HepG2 (cell line): ENCODE measurements around the gene LRBA. TPM values are rescaled to one million over a fixed set of nuclear protein-coding genes. Genes with fewer than 3 reads are reported as not detected.

Experiments used
- ATAC-seq: fragments of 200-7000 bp; cut with Tn5 transposase; 3 replicates; pipeline ENCODE4 v1.9.1; 2020; ENCODE audit warnings: mild to moderate bottlenecking, moderate library complexity
- BruUV-seq: library from RNA; stranded (reverse); fragments of 400-500 nt; replicated peaks from 2 replicates; lab custom pipeline; 2021; lab: Mats Ljungman, UMichigan
- CTCF ChIA-PET: fragments of 300-600 bp; formaldehyde crosslinking; extraction: SDS; loops from one replicate; lab custom pipeline; 2021; ENCODE audit warnings: low total read pairs, inconsistent platforms, low intra/inter-chr PET ratio; lab: Yijun Ruan, JAX
- POLR2A ChIA-PET: fragments of 350-600 bp; sonication (Branson Sonifier 250); formaldehyde crosslinking; loops from one replicate; lab custom pipeline; 2020; ENCODE audit warnings: antibody characterized with exemption, inconsistent platforms; lab: Yijun Ruan, JAX
- DNase-seq: peaks from one replicate; pipeline ENCODE4 v3.0.0-alpha.2; 2015; ENCODE audit warnings: low spot score
- FAIRE-seq: peaks from 3 replicates; lab custom pipeline; 2011; peaks lifted over from hg19 to GRCh38; lab: Jason Lieb, UNC
- H2AFZ ChIP-seq: one replicate; pipeline ENCODE4 v1.6.1; 2011; ENCODE audit warnings: low read length, inconsistent platforms
- H3K27ac ChIP-seq: fragments of 300-600 bp; 3 replicates; pipeline ENCODE4 v1.8.0; 2011; ENCODE audit warnings: mixed run types, mild to moderate bottlenecking, mixed read lengths, low read length, inconsistent platforms; ENCODE audit not compliant: insufficient read depth; ENCODE audit errors: extremely low read length
- H3K27me3 ChIP-seq, 2 experiments: fragments of 200-600 bp in 1 of 2; 2 replicates in 1 of 2; 3 replicates in 1 of 2; pipeline versions ENCODE4 v1.6.0 to v1.8.0; 2011; ENCODE audit warnings: low read length in 2 of 2, mild to moderate bottlenecking in 2 of 2, moderate library complexity in 2 of 2, inconsistent platforms in 1 of 2; ENCODE audit not compliant: insufficient read depth in 2 of 2, control insufficient read depth in 1 of 2
- H3K36me3 ChIP-seq, 2 experiments: fragments of 200-600 bp in 1 of 2; replicated peaks in 1 of 2; 2 replicates in 1 of 2; 3 replicates in 1 of 2; pipeline versions ENCODE4 v1.5.1 to v1.8.0; 2011; ENCODE audit warnings: low read length in 2 of 2, inconsistent platforms in 1 of 2; ENCODE audit not compliant: insufficient read depth in 2 of 2, control insufficient read depth in 1 of 2
- H3K4me1 ChIP-seq: 2 replicates; pipeline ENCODE4 v1.5.1; 2012; ENCODE audit warnings: low read length, inconsistent platforms; ENCODE audit not compliant: insufficient read depth
- H3K4me2 ChIP-seq: 2 replicates; pipeline ENCODE4 v1.6.0; 2011; ENCODE audit warnings: low read depth, low read length, inconsistent platforms
- H3K4me3 ChIP-seq, 3 experiments: fragments of 200-600 bp in 1 of 3; sonication (generic), shearing (Covaris generic) in 1 of 3; replicated peaks in 1 of 3; 2 replicates each; pipeline ENCODE4 v1.5.1; 2011 to 2016; ENCODE audit warnings: low read length in 3 of 3, inconsistent platforms in 2 of 3, low read depth in 2 of 3, mild to moderate bottlenecking in 2 of 3, control low read depth in 1 of 3, mixed read lengths in 1 of 3; ENCODE audit not compliant: insufficient read depth in 1 of 3
- H3K79me2 ChIP-seq: one replicate; pipeline ENCODE4 v1.6.1; 2011; ENCODE audit warnings: low read length, inconsistent platforms; ENCODE audit not compliant: insufficient read depth
- H3K9ac ChIP-seq: 2 replicates; pipeline ENCODE4 v1.6.0; 2011; ENCODE audit warnings: mild to moderate bottlenecking, low read depth, low read length, inconsistent platforms; ENCODE audit not compliant: insufficient read depth
- H3K9me3 ChIP-seq: 2 replicates; pipeline ENCODE4 v1.5.1; 2012; ENCODE audit warnings: mild to moderate bottlenecking, low read length
- H4K20me1 ChIP-seq: 2 replicates; pipeline ENCODE4 v1.6.0; 2011; ENCODE audit warnings: inconsistent platforms, mild to moderate bottlenecking, low read length, moderate library complexity; ENCODE audit not compliant: insufficient read depth
- GTF3A ChIP-seq: sonication (generic); formaldehyde crosslinking; conservative IDR thresholded peaks from 2 replicates; pipeline ENCODE4 v1.4.0; 2020; ENCODE audit warnings: mild to moderate bottlenecking, missing genetic modification reagents
- MEIS2 ChIP-seq: sonication (generic); formaldehyde crosslinking; IDR thresholded peaks from 2 replicates; pipeline ENCODE4 v1.9.0; 2021; ENCODE audit warnings: mild to moderate bottlenecking, missing genetic modification reagents
- ZBTB3 ChIP-seq: sonication (generic); formaldehyde crosslinking; IDR thresholded peaks from 2 replicates; pipeline ENCODE4 v1.4.0; 2020; ENCODE audit warnings: low read depth, mild to moderate bottlenecking, moderate library complexity, missing genetic modification reagents, borderline replicate concordance
- ZNF672 ChIP-seq: sonication (generic); formaldehyde crosslinking; IDR thresholded peaks from 2 replicates; pipeline ENCODE4 v1.8.1; 2022; ENCODE audit warnings: missing genetic modification reagents
- ZNF713 ChIP-seq: sonication (generic); formaldehyde crosslinking; IDR thresholded peaks from 2 replicates; pipeline ENCODE4 v1.4.0; 2020; ENCODE audit warnings: mild to moderate bottlenecking, missing genetic modification reagents
- in situ Hi-C: cut with HindIII; loops from 2 replicates; pipeline ENCODE4 v1.10.0; 2017; ENCODE audit warnings: low pct_unique_long_range_greater_than_20kb; ENCODE audit not compliant: extremely low pct_ligation_motif_present
- intact Hi-C: fragments of 100-400 bp; cut with micrococcal nuclease; formaldehyde crosslinking; loops from one replicate; pipeline ENCODE4 v1.10.0; 2022; ENCODE audit not compliant: unreplicated experiment
- polyA plus RNA-seq, 8 experiments: library from polyadenylated mRNA; depleted of rRNA in 3 of 8; stranded (reverse) in 7 of 8; unstranded in 1 of 8; fragments of >200 nt; fragmentation: Illumina TruSeq in 4 of 8; extraction: Trizol in 4 of 8; gene quantifications; 2 replicates each; pipeline versions ENCODE4 v1.2.1 to v1.2.3, GENCODE V29; 2011 to 2016; ENCODE audit warnings: low read depth in 4 of 8, missing spikeins in 1 of 8, mixed read lengths in 1 of 8; ENCODE audit not compliant: insufficient read depth in 1 of 8
- total RNA-seq, 5 experiments: library from RNA; depleted of rRNA; stranded (reverse); fragments of >200 nt; fragmentation: Illumina TruSeq; extraction: Trizol; gene quantifications; 2 replicates each; pipeline ENCODE4 v1.2.3, GENCODE V29; 2016; ENCODE audit warnings: low read depth in 1 of 5
- TF ChIP-seq, protein P1 (sequence below): sonication (generic); formaldehyde crosslinking; IDR thresholded peaks from 2 replicates; pipeline ENCODE4 v1.8.0; 2022; ENCODE audit warnings: missing genetic modification reagents, low read depth, mild to moderate bottlenecking, borderline replicate concordance
- TF ChIP-seq, protein P2 (sequence below): sonication (generic); formaldehyde crosslinking; IDR thresholded peaks from 2 replicates; pipeline ENCODE4 v1.5.0; 2020; ENCODE audit warnings: mild to moderate bottlenecking, missing genetic modification reagents
- TF ChIP-seq, protein P3 (sequence below): sonication (generic); formaldehyde crosslinking; IDR thresholded peaks from 2 replicates; pipeline ENCODE4 v1.4.0; 2020; ENCODE audit warnings: missing genetic modification reagents

The LRBA gene
- total and polyA plus RNA-seq, 2 of the 13 experiments (the other 11 are each of a cell fraction or from before 2014, with no cell fraction given), result 21.0 to 37.2 TPM

DNA sequence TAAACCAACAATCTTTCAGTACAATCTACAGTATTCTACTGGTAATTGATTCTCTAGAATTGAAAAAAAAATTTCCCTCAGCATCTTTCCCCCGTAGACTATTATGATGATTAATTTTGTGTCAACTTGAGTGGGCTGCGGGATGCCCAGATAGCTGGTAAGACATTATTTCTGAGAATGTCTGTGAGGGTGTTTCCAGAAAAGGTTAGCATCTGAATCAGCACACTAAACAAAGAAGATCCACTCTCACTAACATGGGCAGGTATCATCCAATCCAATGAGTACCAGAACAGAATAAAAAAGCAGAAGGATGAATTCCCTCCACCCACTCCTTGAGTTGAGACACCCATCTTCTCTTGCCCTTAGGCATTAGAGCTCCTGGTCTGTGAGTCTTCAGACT is 619.2 kb downstream of the LRBA start (continued):
- TF ChIP-seq, protein P1, sequence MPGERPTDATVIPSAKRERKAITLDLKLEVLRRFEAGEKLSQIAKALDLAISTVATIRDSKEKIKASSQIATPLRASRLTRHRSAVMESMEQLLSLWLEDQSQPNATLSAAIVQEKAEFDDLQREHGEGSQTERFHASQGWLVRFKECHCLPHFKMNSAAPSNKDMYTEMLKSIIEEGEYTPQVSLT (CRISPR knock-in tag), result no peak
- no peak for TF ChIP-seq ZNF672 (CRISPR knock-in tag)
- TF ChIP-seq, protein P2, sequence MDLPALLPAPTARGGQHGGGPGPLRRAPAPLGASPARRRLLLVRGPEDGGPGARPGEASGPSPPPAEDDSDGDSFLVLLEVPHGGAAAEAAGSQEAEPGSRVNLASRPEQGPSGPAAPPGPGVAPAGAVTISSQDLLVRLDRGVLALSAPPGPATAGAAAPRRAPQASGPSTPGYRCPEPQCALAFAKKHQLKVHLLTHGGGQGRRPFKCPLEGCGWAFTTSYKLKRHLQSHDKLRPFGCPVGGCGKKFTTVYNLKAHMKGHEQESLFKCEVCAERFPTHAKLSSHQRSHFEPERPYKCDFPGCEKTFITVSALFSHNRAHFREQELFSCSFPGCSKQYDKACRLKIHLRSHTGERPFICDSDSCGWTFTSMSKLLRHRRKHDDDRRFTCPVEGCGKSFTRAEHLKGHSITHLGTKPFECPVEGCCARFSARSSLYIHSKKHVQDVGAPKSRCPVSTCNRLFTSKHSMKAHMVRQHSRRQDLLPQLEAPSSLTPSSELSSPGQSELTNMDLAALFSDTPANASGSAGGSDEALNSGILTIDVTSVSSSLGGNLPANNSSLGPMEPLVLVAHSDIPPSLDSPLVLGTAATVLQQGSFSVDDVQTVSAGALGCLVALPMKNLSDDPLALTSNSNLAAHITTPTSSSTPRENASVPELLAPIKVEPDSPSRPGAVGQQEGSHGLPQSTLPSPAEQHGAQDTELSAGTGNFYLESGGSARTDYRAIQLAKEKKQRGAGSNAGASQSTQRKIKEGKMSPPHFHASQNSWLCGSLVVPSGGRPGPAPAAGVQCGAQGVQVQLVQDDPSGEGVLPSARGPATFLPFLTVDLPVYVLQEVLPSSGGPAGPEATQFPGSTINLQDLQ (CRISPR knock-in tag), result no peak

DNA sequence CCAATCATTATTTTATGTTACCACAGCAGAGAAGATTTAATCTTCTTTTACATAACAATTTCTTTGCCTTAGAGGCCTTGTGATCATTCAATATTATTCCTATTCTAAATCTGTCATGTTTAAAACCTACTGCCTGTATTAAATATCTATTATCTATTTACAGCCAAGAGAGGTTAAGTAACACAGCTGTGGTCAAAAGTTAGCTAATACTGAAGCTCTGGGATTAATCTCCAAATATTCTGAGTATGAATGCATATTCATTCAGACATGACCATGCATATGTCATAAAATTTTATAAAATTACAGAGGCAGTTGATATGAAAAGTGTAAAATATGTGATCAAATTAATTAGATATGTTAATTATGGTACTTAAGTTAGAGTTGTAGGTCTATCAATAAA is 621.0 kb downstream of the LRBA start:
- ATAC-seq (no peak), FAIRE-seq (no peak)
- no peaks in the 10 kb centered on the region for H3K4me1 ChIP-seq
- no peaks in the 10 kb centered on the region for H3K36me3 ChIP-seq
- BruUV-seq, result no TSS peak
- H3K4me2 ChIP-seq, result no peak overlapping the region
- no peaks in the 10 kb centered on the region for H3K27me3 ChIP-seq
- no peak overlapping the region for H3K4me3 ChIP-seq
- H4K20me1 ChIP-seq, result no peaks in the 10 kb centered on the region
- H3K27ac ChIP-seq, result no peak overlapping the region
- H3K9ac ChIP-seq, result no peak overlapping the region
- no peaks in the 10 kb centered on the region for H3K79me2 ChIP-seq
- peaks cover 15% of the 10 kb centered on the region for H3K9me3 ChIP-seq
- TF ChIP-seq, protein P3, sequence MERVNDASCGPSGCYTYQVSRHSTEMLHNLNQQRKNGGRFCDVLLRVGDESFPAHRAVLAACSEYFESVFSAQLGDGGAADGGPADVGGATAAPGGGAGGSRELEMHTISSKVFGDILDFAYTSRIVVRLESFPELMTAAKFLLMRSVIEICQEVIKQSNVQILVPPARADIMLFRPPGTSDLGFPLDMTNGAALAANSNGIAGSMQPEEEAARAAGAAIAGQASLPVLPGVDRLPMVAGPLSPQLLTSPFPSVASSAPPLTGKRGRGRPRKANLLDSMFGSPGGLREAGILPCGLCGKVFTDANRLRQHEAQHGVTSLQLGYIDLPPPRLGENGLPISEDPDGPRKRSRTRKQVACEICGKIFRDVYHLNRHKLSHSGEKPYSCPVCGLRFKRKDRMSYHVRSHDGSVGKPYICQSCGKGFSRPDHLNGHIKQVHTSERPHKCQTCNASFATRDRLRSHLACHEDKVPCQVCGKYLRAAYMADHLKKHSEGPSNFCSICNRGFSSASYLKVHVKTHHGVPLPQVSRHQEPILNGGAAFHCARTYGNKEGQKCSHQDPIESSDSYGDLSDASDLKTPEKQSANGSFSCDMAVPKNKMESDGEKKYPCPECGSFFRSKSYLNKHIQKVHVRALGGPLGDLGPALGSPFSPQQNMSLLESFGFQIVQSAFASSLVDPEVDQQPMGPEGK (CRISPR knock-in tag), result no peak
- TF ChIP-seq GTF3A (CRISPR knock-in tag), result no peak
- TF ChIP-seq MEIS2 (CRISPR knock-in tag), result no peak
- no peak for TF ChIP-seq ZBTB3
- TF ChIP-seq ZNF713 (CRISPR knock-in tag), result no peak
- TF ChIP-seq, all 625 proteins: peak for 0
- no peak for DNase-seq
- intact Hi-C loops, result no loop called here
- CTCF ChIA-PET, result no interaction called here
- POLR2A ChIA-PET, result no interaction called here
- H2AFZ ChIP-seq, result no peak overlapping the region
- in situ Hi-C loops, result no loop called here
